GM13977 (cell line): ENCODE results near the gene MTMR6.

Experiments
- DNase-seq: peaks from one replicate; pipeline ENCODE4 v3.0.0; 2012; ENCODE audit warnings: low spot score
- in situ Hi-C: fragments of 300-500 bp; cut with MboI; formaldehyde crosslinking; loops from one replicate; pipeline ENCODE4 v1.12.0; 2022; ENCODE audit warnings: low sequenced_read_pairs, low pct_unique_long_range_greater_than_20kb, mixed read lengths, inconsistent platforms; ENCODE audit not compliant: unreplicated experiment
- TF ChIP-seq, protein P1 (sequence below): IDR thresholded peaks from 2 replicates; pipeline ENCODE4 v1.5.1; 2012; ENCODE audit warnings: mild to moderate bottlenecking, control low read depth; ENCODE audit not compliant: insufficient read depth; ENCODE audit errors: extremely low read depth, missing control alignments

Gene MTMR6

DNA sequence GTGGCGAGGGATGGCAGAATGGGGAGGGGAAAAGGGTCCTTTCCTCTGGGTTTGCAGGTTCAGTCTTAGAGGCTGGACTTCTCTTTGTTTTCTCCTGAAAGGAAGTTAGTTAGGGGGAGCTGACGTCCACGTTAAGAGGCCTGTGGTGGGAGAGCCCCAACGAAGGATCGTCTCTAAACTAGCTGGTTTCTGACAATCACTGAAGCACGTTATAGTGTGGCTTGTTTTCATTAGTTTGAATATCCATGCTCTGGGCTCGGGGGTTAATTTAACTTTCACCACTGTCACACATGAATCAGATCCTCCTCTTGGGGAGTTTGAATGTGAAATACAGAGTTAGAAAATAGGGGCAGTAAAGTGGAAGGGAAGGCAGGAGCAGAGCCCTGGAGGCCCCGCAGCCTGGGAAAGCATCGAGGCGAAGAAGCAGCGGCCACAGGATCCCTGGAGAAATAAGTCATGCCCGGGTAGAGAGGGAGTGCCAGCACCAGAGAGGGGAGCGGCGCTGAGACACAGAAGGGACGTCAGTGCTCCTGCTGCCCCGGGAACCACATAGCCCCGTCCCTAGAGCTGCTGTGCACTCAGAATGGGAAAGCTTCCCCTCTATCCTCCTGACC, 84.1 kb downstream of the MTMR6 start:
- TF ChIP-seq, protein P1, sequence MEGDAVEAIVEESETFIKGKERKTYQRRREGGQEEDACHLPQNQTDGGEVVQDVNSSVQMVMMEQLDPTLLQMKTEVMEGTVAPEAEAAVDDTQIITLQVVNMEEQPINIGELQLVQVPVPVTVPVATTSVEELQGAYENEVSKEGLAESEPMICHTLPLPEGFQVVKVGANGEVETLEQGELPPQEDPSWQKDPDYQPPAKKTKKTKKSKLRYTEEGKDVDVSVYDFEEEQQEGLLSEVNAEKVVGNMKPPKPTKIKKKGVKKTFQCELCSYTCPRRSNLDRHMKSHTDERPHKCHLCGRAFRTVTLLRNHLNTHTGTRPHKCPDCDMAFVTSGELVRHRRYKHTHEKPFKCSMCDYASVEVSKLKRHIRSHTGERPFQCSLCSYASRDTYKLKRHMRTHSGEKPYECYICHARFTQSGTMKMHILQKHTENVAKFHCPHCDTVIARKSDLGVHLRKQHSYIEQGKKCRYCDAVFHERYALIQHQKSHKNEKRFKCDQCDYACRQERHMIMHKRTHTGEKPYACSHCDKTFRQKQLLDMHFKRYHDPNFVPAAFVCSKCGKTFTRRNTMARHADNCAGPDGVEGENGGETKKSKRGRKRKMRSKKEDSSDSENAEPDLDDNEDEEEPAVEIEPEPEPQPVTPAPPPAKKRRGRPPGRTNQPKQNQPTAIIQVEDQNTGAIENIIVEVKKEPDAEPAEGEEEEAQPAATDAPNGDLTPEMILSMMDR = no peak
- in situ Hi-C loops = no loop called here
- no peak for DNase-seq

DNA sequence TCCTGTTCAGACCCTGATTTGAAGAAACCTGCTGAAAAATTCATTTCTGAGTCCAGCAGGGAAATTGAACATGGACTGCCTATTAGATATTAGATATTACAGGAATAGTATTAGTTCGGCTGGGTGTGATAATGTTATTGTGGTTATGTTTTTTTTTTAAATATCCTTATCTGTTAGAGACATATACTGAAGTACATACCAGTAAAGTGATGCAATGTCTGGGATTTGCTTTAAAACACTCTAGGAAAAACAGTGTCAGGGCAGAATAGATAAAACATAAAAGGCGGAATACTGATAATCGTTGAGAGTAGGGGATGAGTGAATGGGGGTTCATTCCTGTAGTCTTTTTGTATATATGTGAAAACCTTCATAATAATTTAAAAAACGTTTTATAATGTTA, 86.5 kb downstream of the MTMR6 start:
- in situ Hi-C loops = no loop called here
- no peak for DNase-seq
- TF ChIP-seq, protein P1 = no peak

DNA sequence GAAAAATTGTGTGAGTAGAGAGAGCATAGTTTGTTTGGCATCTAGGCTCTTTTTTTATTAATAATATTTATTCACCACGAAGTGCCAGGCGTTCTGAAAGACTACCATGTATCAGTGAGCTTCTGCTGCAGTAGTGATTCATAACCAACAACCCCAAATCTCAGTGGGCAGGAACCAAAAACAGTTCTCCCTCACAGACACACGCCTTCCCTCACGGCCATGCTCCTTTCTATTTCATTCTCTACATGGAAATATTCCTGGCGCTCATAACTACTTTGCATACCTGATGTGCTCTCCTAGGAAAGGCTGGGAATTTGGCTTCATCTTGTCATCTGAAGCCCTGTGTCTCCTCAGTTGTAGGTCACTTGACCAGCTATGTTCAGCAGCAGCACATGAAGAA, 88.6 kb downstream of the MTMR6 start:
- in situ Hi-C loops = no loop called here
- TF ChIP-seq, protein P1 = no peak
- no peak for DNase-seq

DNA sequence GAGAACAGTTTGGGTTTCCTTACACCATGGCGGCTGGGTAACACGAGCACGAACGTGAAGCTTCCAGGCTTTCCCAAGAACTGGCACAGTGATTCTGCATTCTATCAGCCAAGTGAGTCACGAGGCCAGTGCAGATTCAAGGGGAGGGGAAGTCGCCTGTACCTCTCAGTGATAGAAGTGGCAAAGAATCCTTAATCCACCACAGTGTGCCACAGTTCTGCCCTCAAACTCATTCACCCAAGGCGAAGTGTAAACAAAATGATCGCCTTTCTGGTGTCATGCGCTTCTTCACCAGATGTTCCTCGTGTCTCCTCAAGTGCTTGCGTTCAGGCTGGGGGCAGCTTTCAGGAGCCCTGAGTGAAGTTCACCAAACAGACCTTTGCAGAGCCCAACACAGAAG, 90.3 kb downstream of the MTMR6 start:
- in situ Hi-C loops = no loop called here
- TF ChIP-seq, protein P1 = no peak
- DNase-seq = no peak
